ENCODE measurements around the gene DTNBP1. TPM values are rescaled to one million over a fixed set of nuclear protein-coding genes. Genes with fewer than 3 reads are reported as not detected.

DTNBP1 gene
- total RNA-seq, 1 experiment from 2014 or later = 28.2 TPM

- H3K9me3 ChIP-seq (ENCODE audit: low read depth, low read length, poor library complexity, severe bottlenecking) = no peaks in the 10 kb centered on the region
- DNase-seq (ENCODE audit: low spot score) = no peak
- H3K36me3 ChIP-seq (ENCODE audit: insufficient read depth, low read length, poor library complexity, severe bottlenecking) = peaks cover 33% of the 10 kb centered on the region
- H3K4me3 ChIP-seq (ENCODE audit: low read depth, low read length, poor library complexity, severe bottlenecking) = no peak overlapping the region
- ChIA-PET POLR2A (ENCODE audit: low non-redundant PET) (no interaction called here), CTCF (no interaction called here)
- TF ChIP-seq, protein P1, sequence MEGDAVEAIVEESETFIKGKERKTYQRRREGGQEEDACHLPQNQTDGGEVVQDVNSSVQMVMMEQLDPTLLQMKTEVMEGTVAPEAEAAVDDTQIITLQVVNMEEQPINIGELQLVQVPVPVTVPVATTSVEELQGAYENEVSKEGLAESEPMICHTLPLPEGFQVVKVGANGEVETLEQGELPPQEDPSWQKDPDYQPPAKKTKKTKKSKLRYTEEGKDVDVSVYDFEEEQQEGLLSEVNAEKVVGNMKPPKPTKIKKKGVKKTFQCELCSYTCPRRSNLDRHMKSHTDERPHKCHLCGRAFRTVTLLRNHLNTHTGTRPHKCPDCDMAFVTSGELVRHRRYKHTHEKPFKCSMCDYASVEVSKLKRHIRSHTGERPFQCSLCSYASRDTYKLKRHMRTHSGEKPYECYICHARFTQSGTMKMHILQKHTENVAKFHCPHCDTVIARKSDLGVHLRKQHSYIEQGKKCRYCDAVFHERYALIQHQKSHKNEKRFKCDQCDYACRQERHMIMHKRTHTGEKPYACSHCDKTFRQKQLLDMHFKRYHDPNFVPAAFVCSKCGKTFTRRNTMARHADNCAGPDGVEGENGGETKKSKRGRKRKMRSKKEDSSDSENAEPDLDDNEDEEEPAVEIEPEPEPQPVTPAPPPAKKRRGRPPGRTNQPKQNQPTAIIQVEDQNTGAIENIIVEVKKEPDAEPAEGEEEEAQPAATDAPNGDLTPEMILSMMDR (conservative IDR thresholded peaks at IDR 0.05; ENCODE audit: low read depth, low read length) = no peak
- TF ChIP-seq EZH2 (IDR thresholded peaks at IDR 0.05; ENCODE audit: borderline replicate concordance, low read depth, low read length, poor library complexity, severe bottlenecking) = no peak
- H3K27ac ChIP-seq (ENCODE audit: low read depth, low read length, poor library complexity, severe bottlenecking) = no peak overlapping the region
- no peaks in the 10 kb centered on the region for H3K27me3 ChIP-seq (replicated peaks; ENCODE audit: insufficient read depth, low read depth, low read length, poor library complexity)
- intact Hi-C loops (cut with micrococcal nuclease; ENCODE audit: unreplicated experiment) = loop anchor here (10.0 kb wide), 2 partner anchors 384 to 1114 kb away; no protein-coding TSS in a partner anchor
- BruUV-seq (replicated peaks) = no TSS peak
- H3K4me1 ChIP-seq (ENCODE audit: insufficient read depth, low read length, poor library complexity, severe bottlenecking) = peaks cover 15% of the 10 kb centered on the region
Observed at GRCh38 chr6:15499125-15499524, 163.7 kb downstream of the DTNBP1 start.

DNA sequence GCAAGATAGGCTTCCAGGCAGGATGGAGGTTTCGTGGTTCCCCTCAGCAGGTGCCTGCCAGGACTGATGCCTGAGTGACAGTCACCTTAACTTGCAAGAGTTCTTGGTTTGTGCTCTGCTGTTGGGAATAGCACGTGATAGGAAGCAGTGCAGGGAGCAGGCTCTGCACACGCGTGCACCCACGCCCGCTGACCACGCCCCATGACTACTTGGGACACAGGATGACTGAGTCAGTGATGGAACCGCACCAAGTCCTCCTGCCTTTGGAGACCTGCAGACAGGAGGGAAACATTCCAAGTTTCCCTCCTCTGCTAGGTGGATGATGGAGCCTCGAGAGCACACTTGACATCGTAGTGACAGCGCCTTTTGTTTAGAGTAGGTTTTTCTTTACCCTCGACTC, 164.2 kb downstream of the DTNBP1 start:
- intact Hi-C loops (cut with micrococcal nuclease; ENCODE audit: unreplicated experiment) = loop anchor here (10.0 kb wide), 2 partner anchors 384 to 1114 kb away; no protein-coding TSS in a partner anchor
- POLR2A ChIA-PET (ENCODE audit: low non-redundant PET) = no interaction called here
- peaks cover 31% of the 10 kb centered on the region for H3K36me3 ChIP-seq (ENCODE audit: insufficient read depth, low read length, poor library complexity, severe bottlenecking)

DNA sequence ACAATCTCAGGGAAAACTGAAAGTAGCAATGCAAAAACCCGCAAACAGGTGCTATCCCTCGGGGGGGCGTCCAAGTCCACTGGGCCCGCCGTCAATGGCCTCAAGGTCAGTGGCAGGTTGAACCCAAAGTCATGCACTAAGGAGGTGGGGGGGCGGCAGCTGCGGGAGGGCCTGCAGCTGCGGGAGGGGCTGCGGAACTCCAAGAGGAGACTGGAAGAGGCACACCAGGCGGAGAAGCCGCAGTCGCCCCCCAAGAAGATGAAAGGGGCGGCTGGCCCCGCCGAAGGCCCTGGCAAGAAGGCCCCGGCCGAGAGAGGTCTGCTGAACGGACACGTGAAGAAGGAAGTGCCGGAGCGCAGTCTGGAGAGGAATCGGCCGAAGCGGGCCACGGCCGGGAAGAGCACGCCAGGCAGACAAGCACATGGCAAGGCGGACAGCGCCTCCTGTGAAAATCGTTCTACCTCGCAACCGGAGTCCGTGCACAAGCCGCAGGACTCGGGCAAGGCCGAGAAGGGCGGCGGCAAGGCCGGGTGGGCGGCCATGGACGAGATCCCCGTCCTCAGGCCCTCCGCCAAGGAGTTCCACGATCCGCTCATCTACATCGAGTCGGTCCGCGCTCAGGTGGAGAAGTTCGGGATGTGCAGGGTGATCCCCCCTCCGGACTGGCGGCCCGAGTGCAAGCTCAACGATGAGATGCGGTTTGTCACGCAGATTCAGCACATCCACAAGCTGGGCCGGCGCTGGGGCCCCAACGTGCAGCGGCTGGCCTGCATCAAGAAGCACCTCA, 166.3 kb downstream of the DTNBP1 start:
- Histone ChIP-seq H3K27me3 (replicated peaks; ENCODE audit: insufficient read depth, low read depth, low read length, poor library complexity) (no peaks in the 10 kb centered on the region), H3K9me3 (ENCODE audit: low read depth, low read length, poor library complexity, severe bottlenecking) (no peaks in the 10 kb centered on the region), H3K4me1 (ENCODE audit: insufficient read depth, low read length, poor library complexity, severe bottlenecking) (peaks cover 26% of the 10 kb centered on the region), H3K27ac (ENCODE audit: low read depth, low read length, poor library complexity, severe bottlenecking) (no peak overlapping the region), H3K36me3 (ENCODE audit: insufficient read depth, low read length, poor library complexity, severe bottlenecking) (peaks cover 29% of the 10 kb centered on the region), H3K4me3 (ENCODE audit: low read depth, low read length, poor library complexity, severe bottlenecking) (no peak overlapping the region)
- POLR2A ChIA-PET (ENCODE audit: low non-redundant PET) = no interaction called here
- TF ChIP-seq, protein P1 (conservative IDR thresholded peaks at IDR 0.05; ENCODE audit: low read depth, low read length) = no peak
- TF ChIP-seq EZH2 (IDR thresholded peaks at IDR 0.05; ENCODE audit: borderline replicate concordance, low read depth, low read length, poor library complexity, severe bottlenecking) = no peak
- DNase-seq (ENCODE audit: low spot score) = no peak
- CTCF ChIA-PET = no interaction called here
- TSS peak; percentile 32 for BruUV-seq (replicated peaks)
- intact Hi-C loops (cut with micrococcal nuclease; ENCODE audit: unreplicated experiment) = loop anchor here (10.0 kb wide), 2 partner anchors 382 to 1112 kb away; no protein-coding TSS in a partner anchor

More for the DNA sequence above, 164.2 kb downstream of the DTNBP1 start:
- Histone ChIP-seq H3K27ac (ENCODE audit: low read depth, low read length, poor library complexity, severe bottlenecking) (no peak overlapping the region), H3K4me1 (ENCODE audit: insufficient read depth, low read length, poor library complexity, severe bottlenecking) (peaks cover 16% of the 10 kb centered on the region), H3K4me3 (ENCODE audit: low read depth, low read length, poor library complexity, severe bottlenecking) (no peak overlapping the region), H3K27me3 (replicated peaks; ENCODE audit: insufficient read depth, low read depth, low read length, poor library complexity) (no peaks in the 10 kb centered on the region), H3K9me3 (ENCODE audit: low read depth, low read length, poor library complexity, severe bottlenecking) (no peaks in the 10 kb centered on the region)
- DNase-seq (ENCODE audit: low spot score) = no peak
- BruUV-seq (replicated peaks) = no TSS peak
- CTCF ChIA-PET = no interaction called here
- TF ChIP-seq, protein P1 (conservative IDR thresholded peaks at IDR 0.05; ENCODE audit: low read depth, low read length) = no peak
- TF ChIP-seq EZH2 (IDR thresholded peaks at IDR 0.05; ENCODE audit: borderline replicate concordance, low read depth, low read length, poor library complexity, severe bottlenecking) = no peak

All from A673 (cell line).